CD4-positive, alpha-beta T cell treated with Interleukin-2 at 100 ng/mL for 4 hours (primary cell): ENCODE measurements around the gene KSR2.
"Not testable (repeated sequence)": the region's sequence is repeated elsewhere in the genome, so short reads cannot be mapped to it uniquely, and the experiment has no call there.

Experiments
- DNase-seq: peaks from one replicate; pipeline ENCODE4 v3.0.0-alpha.2; 2020; ENCODE audit warnings: low spot score

The KSR2 gene

DNA sequence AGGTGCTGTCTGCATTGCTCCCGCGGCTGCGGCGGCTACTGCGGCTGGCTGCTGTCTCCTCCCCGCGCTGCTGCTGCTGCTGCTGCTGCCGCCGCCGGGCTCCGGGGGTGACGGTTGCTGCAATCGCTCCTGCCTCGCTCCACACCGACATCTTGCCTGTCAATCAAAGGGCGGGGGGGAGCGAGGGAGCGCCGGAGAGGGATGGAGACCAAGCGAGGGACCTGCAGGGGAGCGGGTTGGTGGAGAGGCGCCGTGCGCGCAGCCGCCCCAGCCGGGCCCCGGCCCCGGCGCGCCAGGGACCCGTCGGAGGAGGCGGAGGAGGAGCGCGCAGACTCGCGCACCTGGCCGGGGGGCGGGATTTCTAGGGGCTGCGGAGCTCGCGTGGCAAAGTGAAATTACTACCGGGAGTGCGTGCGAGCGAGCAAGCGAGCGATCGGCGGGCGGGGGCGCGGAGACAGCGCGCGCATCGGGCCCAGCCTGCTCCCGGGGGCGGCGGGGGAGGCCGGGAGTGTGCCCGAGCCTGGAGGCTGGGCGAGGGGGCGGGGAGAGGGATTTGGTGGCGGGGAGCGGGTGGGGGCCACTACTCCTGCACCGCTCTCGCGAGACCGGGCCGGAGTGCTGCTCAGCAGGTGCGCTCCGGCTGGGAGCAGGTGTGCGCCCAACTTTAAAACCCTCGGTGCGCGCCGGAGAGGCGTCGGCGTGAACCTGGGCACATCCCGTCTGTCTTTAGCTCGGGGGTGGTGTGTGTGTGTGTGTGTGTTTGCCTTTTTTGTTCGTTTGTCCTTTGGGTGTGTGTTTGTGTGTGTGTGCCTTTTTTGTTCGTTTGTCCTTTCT is at the start of gene KSR2:
KSR2 (minus strand) TSS at position 165 of the 834 bp plus-strand sequence. CDS start 735 bp downstream, outside the sequence.
- peak; percentile 29 for DNase-seq

DNA sequence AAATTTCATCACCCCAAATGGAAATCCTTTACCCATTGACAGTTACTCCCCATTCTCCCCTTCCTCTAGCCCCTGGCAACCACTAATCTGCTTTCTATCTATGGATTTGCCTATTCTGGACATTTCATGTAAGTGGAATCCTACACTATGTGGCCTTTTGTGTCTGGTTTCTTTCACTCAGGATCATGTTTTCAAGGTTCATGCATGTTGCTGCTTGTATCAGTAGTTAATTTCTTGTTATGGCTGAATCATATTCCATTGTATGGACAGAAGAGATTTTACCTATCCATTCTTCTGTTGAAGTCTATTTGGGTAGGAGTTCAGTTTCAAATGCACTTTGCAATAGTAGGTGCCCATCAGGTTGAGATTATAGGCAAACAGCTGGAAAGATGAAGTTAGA is 49.1 kb upstream of the KSR2 start:
- no peak for DNase-seq

DNA sequence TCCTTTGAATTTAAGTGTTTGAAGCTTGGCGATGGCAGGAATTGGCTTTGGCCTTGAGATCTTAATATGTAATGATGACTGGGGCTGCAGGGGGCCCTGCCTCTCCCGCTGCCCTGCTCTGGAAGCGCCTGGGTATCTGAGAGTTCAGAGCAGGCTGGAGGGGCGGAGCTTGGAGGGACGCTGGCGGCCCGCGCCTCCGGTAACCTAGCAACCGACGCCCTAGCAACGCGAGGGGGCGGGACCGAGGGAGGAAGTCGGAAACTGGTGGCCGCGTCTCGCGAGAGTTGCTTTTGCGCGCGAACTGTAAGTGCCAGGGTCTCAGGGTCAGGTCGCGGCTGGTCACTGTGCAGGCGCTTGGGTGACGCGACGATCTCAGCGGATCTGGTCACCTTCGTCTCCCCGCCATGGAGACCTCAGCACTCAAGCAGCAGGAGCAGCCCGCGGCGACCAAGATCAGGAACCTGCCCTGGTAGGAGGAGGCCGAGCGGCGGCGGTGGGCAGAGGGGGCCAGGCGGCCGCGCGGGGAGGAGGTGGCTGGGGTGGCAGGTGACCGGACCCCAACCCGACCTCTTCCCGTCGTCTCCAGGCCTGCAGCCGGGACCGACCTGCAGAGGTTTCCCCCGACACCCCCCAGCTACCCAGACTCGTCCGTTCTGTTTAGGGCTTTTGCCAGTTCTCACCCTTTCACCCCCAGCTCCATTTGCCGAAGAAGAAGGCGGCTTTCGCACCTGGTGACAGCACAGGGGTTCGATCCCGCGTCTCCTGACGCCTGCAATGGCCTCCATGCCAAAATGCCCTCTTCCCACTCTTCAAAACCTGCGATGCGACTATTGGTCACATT is 47.9 kb upstream of the KSR2 start, which contains the start of gene RFC5:
RFC5 (plus strand) TSS at position 280 of the 841 bp plus-strand sequence; CDS start at position 405, 125 bp downstream.
- DNase-seq, result peak; percentile 97

DNA sequence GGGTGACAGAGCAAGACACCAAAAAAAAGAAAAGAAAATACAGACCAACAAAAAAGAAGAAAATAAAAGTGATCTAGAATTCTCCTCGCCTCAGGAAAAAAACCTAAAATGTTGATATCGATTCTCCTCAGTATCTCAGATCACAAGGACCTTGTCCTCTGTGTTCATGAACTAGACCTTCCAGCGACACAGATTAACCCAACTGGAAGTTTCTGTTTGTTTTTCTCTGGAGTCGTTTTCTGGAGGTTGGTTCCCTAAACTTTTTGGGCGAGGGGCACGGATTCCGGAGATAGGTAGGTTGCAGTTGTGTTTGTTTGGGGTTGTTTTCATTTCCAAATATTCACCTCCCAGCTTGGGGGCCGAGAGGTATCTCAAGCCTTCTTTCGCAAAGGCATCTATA is 47.2 kb upstream of the KSR2 start:
- no peak for DNase-seq

DNA sequence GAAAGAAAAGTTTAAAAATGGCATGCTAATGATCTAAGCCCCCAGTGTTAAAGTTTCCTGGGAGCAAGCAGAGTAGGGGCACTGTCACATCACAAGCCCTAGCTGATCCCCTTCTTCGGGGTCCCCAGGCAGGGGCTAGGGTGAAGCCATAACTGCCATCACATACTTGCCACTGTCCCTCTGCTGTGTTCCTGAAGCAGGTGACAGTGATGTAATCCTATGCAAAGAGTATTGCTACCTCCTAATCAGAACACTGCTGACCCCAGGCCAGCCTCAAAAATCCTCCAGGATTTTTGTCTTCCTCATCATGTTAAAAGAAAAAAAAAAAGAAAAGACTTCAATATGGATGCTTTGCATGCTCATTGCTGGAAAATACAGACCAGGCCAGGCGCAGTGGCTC is 46.5 kb upstream of the KSR2 start:
- DNase-seq, result no peak

DNA sequence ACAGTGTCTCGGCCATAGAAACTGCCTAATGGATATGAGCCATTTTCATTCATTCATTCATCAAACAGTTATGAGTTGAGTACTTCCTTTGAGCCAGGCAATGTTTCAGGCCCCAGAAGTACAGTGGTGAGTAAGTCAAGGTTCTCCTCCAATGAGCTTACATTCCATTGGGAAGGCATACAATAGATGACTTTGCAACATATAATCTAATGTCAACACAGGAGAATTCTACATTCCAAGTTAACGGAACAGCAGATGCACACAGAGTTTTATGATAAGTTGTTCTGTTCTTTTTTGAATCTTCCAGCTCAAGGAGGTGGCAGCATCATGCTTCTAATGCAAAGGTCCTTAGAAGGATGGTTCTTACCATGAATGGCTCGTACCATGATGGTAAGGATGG is 44.5 kb upstream of the KSR2 start:
- no peak for DNase-seq

DNA sequence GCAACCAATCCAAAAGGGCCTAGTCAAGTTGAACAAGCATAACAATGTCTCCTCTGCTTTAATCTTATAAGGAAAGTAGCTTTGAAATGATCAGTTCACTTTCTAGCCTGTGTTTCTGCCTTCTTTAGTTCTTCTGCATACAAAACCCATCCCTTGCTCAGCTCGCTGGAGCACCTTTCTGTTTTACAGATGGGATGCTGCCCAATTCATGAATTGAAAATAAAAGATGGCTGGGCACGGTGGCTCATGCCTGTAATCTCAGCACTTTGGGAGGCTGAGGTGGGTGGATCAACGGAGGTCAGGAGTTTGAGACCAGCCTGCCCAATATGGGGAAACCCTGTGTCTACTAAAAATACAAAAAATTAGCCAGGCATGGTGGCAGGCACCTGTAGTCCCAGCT is 43.2 kb upstream of the KSR2 start:
- no peak for DNase-seq

DNA sequence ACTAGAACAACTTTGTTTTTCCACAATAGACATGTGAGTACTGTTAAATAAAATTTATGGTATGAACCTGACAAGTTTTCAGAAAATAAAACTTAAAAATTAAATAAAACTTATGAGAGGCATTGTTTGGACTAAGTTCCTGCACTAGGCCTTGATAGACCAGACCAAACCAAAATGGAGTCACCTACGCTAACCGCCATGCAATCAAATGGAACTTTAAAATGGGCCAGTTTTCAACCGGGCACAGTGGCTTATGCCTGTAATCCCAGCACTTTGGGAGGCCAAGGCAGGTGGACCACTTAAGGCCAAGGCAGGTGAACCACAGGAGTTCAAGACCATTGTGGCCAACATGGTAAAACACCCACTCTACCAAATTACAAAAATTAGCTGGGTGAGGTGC is 42.6 kb upstream of the KSR2 start:
- DNase-seq, result no peak

DNA sequence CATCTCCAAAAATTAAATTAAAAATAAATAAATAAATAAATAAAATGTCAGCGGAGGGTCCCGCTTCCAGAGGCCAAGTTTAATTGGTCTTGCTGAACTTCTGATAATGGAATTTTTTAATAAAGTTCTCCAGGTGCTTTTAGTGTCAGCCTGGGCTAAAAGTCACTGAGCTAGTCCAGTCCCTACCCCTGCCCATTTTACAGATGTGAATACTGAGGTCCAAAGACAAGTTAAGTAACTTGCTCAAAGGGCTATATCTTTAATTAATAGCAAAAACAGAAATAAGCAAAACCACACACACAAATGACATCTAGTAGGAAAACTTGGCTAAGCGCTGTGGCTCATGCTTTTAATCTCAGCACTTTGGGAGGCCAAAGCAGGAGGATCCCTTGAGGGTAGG is 42.1 kb upstream of the KSR2 start:
- no peak for DNase-seq

DNA sequence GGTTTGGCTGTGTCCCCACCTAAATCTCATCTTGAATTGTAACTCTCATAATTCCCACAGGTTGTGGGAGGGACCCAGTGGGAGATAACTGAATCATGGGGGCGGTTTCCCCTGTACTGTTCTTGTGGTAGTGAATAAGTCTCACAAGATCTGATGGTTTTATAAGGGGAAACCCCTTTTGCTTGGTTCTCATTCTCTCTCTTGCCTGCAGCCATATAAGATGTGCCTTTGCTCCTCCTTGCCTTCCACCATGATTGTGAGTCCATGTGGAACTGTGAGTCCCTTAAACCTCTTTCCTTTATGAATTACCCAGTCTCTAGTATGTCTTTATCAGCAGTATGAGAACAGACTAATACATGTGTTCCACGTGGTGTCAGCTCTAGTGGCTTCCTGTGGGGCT is 31.0 kb upstream of the KSR2 start:
- DNase-seq, result not testable (repeated sequence)

DNA sequence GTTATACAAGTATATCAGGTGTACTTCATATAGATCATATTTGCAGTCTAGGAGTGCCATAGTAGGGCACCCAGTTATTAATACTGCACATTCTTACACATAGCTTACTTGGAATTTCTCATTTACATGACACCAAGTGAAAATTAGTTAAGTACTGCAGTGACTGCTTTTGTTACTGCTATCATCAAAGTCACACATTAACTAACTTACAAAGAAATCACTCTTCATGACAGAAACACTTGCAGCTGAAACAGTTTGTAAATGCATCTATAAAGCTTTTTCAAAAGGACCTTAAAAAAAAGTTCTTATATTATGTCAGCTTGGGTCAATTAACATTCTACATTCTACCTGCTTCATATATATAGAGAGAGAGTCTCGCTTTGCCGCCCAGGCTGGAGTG is 29.9 kb upstream of the KSR2 start:
- DNase-seq, result no peak

DNA sequence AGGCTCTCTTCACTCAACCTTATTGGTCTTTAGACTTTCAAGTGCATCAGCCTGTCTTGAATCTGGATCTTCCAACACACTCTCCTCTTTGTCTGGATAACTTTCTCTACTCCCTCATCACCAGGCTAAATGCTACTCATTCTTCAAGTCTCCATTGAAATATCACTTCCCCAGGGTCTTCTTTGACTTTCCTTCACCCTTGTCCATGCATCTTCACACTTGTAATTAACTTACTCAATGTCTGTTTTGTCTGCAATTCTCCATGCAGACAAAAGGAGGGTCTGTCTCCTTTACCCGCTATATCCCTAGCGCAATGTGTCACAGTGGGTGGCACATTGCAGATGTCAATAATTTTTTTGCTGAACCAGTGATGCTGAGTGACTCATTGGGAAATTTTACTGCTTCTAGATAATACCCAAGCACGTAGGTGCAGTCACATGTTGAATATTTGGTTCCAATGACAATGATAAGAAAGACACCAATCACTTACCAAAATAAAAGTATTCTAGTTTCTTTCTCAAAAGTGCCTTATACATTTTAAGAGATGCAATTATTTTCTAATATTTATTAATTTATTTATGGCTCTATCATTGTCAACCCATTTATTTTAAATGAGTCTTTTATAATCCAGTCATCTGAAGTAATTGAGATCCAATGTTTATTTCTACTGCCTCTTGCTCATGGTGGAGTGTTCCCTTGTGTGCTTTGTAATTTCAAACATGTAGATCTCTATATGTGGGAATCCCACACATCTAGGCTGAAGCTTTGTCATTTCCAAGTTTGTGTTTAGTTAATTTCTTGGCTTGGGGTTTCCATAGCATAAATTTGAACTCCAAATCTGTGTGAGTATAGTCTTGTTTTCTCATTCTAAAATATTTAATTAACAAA is 26.0 kb upstream of the KSR2 start:
- DNase-seq, result no peak

DNA sequence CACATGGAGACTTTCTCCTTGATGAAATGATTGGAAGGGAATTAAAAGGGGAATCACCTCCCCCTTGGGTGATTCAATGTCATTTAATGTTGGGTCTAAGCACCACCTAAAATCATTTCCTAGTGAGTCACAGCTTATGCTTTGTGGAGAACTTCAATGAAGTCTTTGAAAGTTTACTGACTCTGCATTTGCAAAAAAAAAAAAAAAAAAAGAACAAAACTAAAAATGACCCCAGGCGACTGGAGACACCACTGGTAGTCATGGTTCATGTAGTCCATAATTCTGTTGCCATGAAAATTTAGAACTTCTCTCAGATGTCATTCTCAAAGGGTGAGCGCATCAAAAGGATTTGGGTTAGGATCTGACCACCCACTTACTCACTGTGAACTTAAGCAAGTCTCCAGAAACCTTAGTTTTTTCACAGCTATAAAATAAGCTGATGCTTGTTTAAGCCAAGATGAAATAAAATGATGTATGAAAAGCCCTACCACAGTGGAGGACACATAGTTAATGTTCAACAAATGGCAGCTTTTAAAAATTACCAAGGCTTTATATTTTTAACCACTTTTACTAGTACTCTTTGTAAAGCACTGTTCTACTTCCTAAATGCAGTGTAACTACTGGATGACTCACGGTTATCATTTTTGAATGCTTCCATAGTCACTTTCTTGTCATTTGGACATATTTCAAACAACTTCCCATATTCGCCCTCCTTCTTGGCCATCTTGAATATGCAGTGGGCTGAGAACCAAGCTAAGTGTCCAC is 18.1 kb upstream of the KSR2 start:
- no peak for DNase-seq

DNA sequence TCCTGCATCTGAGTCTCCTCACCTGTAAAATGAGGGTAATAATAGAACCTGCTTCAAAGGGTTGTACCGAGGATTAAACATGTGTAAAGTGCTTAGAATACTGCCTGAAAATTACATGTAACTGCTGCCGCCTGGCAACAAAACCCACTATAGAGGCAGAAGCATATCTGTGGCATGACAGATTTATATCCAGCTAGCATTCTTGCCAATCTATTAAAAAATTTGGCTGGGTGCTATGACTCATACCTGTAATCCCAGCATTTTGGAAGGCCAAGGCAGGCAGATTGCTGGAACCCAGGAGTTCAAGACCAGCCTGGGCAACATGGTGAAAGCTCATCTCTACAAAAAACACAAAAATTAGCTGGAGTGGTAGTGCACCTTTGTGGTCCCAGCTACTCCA is 16.4 kb upstream of the KSR2 start:
- no peak for DNase-seq

DNA sequence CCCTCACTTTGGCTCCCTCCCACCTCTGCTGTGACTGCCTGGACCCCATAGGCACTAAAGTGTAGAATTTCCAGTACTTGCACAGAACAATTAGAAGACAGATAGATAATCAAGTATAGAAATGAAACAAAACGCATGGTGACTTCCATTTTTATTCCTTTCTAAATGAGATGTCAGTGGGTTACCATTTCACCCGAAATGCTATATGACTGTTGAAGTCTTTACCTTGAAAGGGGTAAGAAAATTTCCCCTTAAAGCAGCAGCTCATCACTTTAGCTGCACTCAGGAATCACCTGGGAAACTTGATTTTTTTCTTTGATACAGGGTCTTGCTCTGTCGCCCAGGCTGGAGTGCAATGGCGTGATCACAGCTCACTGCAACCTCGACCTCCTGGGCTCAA is 12.5 kb upstream of the KSR2 start:
- no peak for DNase-seq

DNA sequence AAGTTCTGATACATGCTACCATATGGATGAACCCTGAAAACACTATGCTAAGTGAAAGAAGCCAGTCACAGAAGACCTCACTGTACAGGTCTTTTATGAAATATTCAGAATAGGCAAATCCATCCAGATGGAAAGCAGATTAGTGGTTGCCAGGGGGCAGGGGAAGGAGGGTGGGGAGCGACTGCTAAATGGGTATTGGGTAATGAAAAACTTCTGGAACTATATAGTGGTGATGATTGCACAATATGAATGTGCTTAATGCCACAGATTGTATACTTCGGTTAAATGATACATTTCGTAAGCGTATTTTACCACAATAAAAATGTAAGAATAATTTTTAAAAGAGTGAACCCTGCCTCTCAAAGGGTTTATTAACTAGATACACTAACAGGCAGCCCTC is 11.8 kb upstream of the KSR2 start:
- DNase-seq, result no peak

DNA sequence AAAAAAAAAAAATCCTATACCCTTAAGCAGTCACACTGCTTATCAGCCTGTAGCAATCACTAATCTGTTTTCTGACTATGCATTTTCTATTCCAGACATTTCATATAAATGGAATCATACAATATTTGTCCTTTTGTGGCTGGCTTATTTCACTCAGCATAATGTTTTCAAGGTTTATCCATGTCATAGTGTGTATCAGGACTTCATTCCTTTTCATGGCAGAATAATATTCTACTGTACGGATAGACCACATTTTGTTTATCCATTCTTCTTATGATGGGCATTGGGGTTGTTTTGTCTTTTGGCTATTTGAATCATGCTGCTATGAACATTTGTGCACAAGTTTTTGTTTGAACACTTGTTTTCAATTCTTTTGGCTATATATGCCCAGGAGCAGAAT is 8.6 kb upstream of the KSR2 start:
- no peak for DNase-seq

DNA sequence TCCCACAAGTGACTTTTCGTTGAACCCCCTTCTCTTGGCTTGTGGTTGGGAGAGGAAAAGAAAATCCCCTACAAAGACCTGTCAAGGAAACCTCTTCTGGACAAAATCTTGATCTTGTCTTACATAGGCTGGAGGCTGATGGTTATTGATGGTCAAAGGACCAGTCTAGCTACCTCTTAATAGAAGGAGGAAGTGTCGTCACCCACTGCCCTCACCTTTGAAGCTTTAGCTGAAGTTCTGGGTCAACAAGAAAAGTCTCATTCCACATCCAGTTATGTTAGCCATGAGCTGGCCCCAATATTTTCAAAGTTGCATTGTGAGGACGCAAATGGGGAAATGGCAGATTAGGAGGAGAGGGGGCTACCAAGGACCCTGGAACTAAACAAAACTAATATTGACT is 6.2 kb upstream of the KSR2 start:
- no peak for DNase-seq

DNA sequence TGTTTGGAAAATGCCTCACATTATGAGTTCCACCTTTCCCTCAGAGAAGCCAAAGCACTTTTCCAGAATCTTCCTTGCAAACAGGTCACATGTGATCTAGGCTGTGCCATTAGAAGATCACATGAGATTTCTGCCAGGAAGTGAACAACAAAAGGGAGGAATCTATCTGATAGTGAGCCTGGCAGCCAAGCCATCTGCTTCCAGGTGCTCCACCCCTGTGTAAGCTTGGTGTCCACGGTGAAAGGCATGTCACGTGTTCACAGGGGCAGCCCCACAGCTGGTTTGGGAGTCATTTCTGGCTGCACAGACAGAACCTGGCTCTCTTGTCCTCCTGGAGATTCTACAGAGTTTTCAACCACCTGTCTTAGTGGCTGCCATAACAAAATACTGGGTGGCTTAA is 3.5 kb upstream of the KSR2 start:
- DNase-seq, result no peak

DNA sequence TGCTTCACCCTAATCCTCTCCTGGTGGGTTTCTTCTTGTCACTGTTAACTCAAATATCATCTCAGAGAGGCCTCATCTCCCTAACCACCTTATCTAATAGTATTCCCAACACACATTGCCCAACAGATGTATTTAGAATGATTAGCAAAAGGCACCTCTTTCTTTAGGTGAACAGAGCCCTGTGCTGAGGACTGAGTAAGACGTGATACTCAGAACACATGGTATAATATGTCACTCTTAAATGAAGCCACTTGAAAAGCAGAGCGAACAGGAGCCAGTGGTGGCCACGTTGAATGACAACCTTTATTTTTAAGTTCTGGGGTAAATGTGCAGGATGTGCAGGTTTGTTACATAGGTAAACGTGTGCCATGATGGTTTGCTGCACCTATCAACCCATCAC is 1.5 kb upstream of the KSR2 start:
- no peak for DNase-seq

DNA sequence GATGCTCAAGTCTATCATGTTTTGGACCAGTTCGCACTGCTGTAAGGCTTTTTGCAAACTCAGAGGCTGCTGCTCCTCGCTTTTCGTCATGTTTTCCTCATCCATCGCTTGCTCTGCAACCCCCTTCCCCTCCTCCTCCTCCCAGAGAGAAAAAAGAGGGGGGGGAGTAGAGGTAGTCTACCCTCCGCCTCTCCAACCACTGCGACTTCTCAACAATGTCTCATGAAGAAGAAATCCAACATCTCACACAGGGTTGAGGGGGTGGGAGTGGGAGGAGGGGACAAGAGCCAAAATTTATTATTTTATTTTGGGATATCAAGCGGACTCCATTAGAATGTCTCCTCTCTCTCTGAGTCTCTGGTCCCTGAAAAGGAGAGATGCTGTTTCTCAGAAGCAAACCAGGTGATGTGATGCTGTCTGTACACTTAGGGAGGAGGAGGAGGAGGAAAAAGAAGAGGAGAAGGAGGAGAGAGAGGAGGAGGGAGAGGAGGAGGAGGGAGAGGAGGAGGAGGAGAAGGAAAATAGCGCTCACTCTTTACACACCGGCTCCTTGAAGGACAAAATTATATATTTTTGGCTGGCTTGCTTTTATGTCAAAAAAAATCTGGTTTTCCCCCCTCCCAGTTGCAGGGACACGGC is 520 bp downstream of the KSR2 start:
- no peak for DNase-seq
